ENCODE data around the gene AKT3.

- TF ChIP-seq, protein P1, sequence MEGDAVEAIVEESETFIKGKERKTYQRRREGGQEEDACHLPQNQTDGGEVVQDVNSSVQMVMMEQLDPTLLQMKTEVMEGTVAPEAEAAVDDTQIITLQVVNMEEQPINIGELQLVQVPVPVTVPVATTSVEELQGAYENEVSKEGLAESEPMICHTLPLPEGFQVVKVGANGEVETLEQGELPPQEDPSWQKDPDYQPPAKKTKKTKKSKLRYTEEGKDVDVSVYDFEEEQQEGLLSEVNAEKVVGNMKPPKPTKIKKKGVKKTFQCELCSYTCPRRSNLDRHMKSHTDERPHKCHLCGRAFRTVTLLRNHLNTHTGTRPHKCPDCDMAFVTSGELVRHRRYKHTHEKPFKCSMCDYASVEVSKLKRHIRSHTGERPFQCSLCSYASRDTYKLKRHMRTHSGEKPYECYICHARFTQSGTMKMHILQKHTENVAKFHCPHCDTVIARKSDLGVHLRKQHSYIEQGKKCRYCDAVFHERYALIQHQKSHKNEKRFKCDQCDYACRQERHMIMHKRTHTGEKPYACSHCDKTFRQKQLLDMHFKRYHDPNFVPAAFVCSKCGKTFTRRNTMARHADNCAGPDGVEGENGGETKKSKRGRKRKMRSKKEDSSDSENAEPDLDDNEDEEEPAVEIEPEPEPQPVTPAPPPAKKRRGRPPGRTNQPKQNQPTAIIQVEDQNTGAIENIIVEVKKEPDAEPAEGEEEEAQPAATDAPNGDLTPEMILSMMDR (conservative IDR thresholded peaks at IDR 0.05) = no peak
- TF ChIP-seq EZH2 (IDR thresholded peaks at IDR 0.05; ENCODE audit: low read depth) = no peak
Measured at GRCh38 chr1:243500512-243500911, 349.5 kb downstream of the AKT3 start.

Data from PC-9 (cell line).